GM18907 (cell line): Measurements from ENCODE around the gene NR2F6.

Source experiments
- ATAC-seq: cut with Tn5 transposase; IDR thresholded peaks from one replicate; pipeline ENCODE4 v1.9.1; 2021; ENCODE audit warnings: mild to moderate bottlenecking, moderate library complexity; ENCODE audit not compliant: unreplicated experiment

Gene NR2F6

DNA sequence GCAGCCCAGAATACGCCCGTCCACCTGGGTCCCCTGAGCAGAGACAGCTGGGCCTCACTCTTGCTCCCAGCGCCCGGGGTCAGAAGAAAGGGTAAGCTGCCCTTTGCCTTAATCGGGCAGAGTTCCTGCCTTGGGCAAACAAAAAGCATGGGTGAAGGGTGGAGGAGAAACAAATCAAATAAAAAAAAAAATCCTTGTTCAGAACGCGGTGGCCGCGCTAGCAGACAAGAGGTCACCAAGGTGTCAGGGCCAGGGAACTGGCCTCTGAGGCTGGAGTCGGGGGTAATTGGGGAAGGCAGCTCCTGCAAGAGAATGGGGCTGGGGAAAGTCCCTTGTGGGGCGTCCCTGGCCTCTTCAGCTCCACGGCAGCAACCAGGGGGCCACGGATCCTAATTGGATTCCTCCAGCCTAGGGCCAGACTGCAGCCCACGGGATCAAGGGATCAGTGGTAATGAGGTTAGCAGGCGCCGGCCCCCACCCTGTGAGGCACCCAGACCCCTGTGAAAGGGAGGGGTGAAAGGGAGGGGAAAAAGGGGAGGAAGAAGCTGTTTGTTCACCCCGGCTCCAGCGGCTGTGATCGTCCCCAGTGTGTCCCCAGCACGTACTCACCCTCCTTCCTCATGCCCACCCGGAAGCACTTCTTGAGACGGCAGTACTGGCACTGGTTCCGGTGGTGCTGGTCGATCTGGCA, 5.5 kb downstream of the NR2F6 start:
- ATAC-seq = no peak

DNA sequence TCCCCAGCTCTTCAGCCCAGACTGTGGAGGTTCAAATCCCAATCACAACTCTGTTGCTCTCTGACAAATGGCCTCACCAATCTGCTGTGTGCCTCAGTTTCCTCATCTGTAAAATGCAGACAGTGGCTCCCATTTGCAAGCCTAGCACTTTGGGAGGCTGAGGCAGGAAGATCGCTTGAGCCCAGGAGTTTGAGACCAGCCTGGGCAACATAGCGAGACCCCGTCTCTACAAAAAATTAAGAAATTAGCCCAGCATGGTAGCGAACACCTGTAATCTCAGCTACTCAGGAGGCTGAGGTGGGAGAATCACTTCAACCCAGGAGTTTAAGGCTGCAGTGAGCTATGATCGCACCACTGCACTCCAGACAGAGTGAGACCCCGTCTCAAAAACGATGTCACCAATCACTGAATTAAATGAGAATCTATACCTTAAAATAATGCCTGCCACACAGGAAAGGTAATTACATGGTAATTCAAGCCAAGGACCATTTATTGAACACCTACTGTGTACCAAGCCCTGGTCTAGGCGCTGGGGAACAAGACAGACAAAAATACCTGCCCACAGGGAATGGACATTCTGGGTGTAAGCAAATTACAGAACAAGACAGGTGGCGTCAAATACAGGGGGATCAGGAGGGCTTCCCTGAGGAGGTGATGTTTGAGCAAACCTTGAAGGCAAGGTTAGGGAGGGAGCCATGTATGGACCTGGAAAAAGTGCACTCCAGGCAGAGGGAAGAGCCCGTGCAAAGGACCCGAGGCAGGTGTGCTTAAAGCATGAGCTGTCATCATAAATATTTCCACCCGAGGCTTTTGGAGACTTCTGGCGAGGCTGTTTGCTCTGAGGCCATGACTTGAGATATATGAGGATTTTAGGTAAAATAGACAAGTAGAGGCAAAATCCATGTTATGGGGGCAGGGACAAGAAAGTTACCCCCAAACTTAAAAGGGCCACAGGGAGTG, 7.7 kb downstream of the NR2F6 start:
- ATAC-seq = no peak

DNA sequence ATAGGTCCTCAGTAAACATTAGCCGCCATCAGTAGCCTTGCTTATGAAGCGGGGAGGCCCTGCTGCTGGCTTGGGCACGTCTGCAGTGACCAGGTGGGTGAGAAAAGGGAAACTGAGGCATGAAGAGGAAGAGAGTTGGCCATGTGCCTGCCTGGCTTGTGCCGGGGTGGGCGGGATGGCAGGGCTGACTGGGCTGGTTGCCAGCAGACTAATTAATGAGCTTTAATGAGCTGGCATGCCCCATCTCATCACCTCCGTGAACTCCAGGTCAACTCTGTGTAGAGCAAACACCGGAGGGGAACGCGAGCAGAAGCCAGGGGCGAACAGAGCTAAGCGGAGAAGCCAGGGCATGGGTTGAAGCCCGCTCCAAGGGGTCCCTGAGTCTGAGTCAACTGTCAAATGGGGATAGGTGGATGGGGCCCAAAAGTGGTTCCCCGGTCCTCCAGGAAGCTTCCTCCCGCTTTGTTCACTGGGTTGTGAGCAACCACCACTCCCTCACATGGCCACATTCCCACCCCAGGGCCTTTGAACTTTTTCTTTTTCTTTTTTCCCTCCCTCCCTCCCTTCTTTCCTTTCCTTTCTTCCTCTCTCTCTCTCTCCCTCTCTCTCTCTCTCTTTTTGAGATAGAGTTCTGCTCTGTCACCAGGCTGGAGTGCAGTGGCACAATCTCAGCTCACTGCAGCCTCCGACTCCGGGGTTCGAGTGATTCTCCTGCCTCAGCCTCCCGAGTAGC, 8.7 kb downstream of the NR2F6 start:
- no peak for ATAC-seq

- ATAC-seq = no peak
These were observed 9.5 kb downstream of the NR2F6 start for GRCh38 chr19:17235971-17236777.

DNA sequence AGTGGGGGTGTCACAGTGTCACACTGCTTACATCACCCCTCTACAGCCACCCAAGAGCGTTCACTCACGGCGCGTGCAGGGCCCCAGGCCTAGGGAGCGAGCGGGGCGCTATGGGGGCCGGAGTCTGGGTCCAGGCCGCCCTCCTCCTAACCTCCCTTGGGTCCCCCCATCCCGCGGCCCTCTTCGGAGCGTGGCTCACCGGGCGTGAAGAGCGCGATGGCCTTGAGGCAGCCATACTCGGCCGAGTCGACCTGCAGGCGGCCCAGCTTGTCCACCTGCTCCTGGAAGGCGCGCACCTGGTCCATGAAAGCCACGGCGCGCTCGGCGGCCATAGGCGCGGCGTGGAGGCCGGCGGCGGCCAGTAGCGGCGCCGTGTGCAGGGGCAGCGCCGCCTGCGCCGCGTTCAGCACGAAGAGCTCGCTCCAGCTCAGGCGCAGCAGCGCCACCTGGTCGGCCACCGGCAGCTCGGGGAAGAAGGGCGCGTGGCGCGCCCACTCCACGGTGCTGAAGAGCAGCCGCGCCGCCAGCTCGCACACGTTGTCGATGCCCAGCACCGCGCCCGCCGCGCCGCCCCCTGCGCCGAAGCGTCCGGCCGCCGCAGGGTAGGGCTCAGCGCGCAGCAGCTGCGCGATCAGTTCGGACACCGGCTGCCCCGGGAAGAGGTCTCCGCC, 10.3 kb downstream of the NR2F6 start:
- ATAC-seq = peak; percentile 48

- ATAC-seq = peak; percentile 28
These were observed 10.8 kb downstream of the NR2F6 start for GRCh38 chr19:17234911-17235299.

GRCh38 chr19:17232258-17232657, 13.5 kb downstream of the NR2F6 start:
- ATAC-seq = no peak

DNA sequence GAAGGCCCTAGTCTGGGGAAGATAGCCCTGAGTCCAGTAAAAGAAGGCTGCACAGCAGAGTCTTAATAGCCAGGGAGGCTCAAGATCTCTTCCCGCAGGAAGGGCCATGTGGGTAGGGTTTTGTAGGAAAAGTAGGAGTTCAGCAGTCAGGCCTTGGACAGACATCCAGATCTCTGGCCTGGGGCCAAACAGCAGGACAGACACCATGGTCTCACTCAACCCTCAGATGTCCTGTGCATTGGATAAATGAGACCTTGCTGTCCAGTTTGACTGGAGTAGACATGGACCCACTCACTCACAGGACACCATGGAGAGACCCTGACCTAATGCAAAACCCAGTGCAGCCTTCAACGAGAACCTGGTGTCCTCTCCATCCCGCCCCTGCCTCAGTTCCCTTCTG, 15.8 kb downstream of the NR2F6 start:
- no peak for ATAC-seq

GRCh38 chr19:17227798-17228367, 17.8 kb downstream of the NR2F6 start:
- ATAC-seq = no peak

DNA sequence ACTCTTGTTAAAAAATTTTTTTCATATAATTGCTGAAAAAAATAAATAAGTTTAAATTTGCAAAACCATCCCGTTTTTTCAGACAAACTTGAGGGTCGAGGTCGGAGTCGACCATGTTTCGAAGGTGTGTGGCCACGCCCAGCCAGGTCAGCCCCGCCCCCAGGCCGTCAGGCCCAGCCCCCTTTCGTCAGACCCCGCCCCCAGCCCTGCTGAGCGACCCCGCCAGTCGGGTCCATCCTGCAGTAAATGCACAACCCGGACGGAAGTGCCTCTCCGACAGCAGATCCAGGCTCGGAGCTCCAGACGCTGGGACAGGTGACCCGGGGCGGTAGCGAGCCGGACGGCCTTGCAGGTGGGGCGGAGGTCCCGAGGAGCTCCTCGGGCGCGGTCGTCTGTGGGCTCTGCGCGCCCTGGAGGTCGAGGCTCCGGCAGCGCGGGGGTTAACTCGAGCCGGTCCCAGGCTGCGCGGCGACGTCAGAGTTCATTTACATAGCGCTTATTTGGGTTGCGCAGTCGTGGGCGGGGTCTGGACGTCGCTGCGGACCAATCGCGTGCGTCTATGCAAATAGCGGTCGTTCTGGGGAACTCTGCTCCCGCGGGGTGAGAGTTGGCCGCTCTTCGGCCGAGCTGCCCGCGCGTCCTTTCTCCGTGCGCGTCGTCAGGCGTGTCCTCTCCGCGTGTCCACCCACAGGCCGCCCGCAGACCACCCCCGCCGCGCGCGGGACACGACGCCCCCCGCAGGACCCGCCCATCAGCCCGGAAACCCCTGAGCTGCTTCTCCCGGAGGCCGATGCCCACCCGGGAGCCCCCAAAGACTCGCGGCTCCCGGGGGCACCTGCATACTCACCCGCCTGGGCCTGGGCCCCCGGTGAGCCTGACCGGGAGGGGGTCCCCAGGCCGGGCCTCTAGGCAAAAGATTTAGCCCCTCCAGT, 19.5 kb downstream of the NR2F6 start, which contains the start of gene OCEL1:
OCEL1 (plus strand) TSS at position 225 of the 932 bp plus-strand sequence; CDS start at position 247, 22 bp downstream.
- peak; percentile 85 for ATAC-seq

DNA sequence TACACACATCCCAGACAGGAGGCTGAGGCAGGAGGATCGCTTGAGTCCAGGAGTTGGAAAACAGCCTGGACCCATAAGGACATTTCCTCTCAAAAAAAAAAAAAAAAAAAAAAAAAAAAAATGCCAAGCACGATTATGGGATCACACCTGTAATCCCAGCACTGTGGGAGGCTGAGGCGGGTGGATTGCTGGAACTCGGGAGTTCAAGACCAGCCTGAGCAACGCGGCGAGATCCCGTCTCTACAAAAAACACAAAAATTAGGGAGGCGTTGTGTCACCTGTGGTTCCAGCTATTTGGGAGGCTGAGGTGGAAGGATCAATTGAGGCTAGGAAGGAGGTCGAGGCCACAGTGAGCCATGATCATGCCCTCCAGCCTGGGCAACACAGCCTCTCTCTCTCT, 20.7 kb downstream of the NR2F6 start:
- no peak for ATAC-seq

DNA sequence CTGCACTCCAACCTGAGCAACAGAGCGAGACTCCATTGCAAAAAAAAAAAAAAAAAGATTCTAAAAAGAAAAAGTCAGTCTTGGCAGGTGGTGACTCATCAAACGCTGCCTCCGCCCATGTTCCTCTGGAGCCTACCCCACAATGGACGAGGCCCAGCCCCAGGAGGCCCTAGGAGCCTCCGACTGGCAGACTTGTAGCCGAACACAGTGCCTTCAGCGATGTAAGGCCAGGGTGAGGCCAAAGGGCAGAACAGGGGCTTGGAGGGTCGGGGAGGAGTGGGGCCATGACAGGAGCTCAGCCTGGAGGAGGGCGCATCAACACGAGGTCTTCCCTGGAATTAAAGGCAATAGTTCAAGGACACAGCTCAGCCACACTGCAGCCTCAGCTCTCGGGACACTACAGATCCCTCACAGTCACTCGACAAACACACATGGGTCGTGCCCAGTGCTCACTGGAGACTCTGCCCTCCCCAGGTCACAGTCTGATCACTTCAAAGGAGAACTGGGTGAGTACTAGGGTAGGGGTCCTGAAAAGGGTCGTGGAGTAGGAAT, 25.4 kb downstream of the NR2F6 start:
- no peak for ATAC-seq

- ATAC-seq = no peak
These were observed 26.4 kb downstream of the NR2F6 start for GRCh38 chr19:17219286-17219685.

DNA sequence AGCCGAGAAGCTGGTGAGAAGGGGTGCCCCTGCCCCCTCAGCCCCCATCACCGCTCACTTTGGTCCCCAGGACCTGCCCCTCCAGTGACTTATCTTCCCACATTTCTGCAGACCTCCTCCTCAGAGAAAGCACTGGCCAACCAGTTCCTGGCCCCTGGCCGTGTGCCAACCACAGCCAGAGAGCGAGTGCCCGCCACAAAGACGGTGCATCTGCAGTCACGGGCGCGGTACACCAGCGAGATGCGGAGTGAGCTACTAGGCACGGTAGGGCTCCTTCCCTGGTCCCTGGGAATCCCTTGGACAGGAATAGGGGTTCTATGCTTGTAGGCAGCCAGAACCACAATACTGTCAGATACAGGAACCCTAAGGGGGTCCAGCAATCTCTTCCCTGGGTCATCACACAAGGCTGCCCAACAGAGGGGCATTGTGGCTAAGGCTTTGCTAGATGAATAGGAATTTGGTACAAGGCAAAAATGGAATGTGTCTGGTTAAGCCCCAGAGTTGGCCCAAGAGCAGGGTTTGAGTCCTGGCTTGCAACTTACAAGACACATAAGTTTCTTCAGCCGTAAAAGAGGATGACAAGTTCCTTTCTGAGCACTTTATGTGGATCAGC, 29.6 kb downstream of the NR2F6 start:
- ATAC-seq = no peak

DNA sequence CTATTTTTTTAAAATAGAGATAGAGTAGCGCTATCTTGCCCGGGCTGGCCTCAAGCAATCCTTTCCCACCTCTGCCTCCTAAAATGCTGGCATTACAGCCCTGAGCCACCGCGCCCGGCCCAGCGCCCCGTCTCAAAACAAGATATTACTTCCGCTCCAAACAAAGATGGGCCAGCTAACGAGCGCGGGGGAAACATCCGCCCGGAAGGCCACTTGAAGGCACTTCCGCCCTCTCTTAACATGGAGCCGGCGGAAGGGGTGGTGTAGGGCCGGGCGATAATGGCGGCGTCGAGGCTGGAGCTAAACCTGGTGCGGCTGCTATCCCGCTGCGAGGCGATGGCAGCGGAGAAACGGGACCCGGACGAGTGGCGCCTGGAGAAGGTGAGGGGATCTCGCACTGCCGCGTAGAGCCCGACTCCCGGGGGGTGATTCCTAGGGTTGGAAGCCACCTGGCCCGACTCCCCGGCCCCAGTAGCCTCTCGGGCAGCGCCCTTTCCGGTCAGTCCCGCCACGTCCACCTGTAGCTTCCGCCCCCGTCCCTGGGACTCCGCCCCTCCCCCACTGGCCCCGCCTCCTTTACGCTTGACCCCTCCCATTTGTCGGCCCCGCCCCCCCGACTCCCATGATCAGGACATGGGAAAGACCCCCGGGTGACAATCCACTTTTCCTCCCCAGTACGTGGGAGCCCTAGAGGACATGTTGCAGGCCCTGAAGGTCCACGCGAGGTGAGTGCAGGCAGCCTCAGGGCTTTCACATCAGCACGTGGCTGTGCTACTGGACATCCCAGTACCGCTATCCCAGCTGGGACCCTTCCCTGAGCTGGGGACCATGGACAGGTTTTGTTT, 30.4 kb downstream of the NR2F6 start, which contains the start of gene USE1:
USE1 (plus strand) TSS at position 231 of the 845 bp plus-strand sequence; CDS start at position 280, 49 bp downstream.
- ATAC-seq = peak; percentile 69

- no peak for ATAC-seq
These were observed 31.1 kb downstream of the NR2F6 start for GRCh38 chr19:17214508-17215126.
